Tibial artery (tissue), 4 donors: ENCODE data around the gene PTGDR2.

ENCODE experiments used
- DNase-seq, 2 donors: peaks; one replicate each; pipeline ENCODE4 v3.0.0-alpha.2; 2019
- H3K27ac ChIP-seq, 2 donors: fragments of 200-600 bp; sonication (generic) in 1 of 2; 1 replicate in 1 of 2; 2 replicates in 1 of 2; pipeline ENCODE4 v1.5.1; 2018 to 2019; ENCODE audit warnings: mild to moderate bottlenecking in 1 of 2
- H3K27me3 ChIP-seq, 2 donors: fragments of 200-600 bp; sonication (generic) in 1 of 2; one replicate each; pipeline versions ENCODE4 v1.5.1 to v1.6.0; 2016 to 2019
- H3K36me3 ChIP-seq, 3 donors: fragments of 200-600 bp; sonication (generic) in 2 of 3; one replicate each; pipeline ENCODE4 v1.5.1; 2016 to 2019; ENCODE audit warnings: mild to moderate bottlenecking in 2 of 3
- H3K4me1 ChIP-seq, 4 donors: fragments of 200-600 bp; sonication (generic) in 2 of 4; 1 replicate in 3 of 4; 2 replicates in 1 of 4; pipeline ENCODE4 v1.5.1; 2016 to 2019
- H3K4me3 ChIP-seq, 2 donors: fragments of 200-600 bp; sonication (generic) in 1 of 2; 1 replicate in 1 of 2; 2 replicates in 1 of 2; pipeline ENCODE4 v1.5.1; 2018 to 2019; ENCODE audit warnings: mild to moderate bottlenecking in 2 of 2
- H3K9me3 ChIP-seq, 3 donors: fragments of 200-600 bp; sonication (generic) in 1 of 3; one replicate each; pipeline ENCODE4 v1.5.1; 2016 to 2019
- intact Hi-C: fragments of 100-400 bp; cut with DNase I; formaldehyde crosslinking; loops from one replicate; pipeline ENCODE4 v1.15.0; 2023; ENCODE audit warnings: low total_unique reads
- TF ChIP-seq, protein P1 (sequence below), 2 experiments: fragments of 200-600 bp in 1 of 2; fragments of 450-650 bp in 1 of 2; IDR thresholded peaks; one replicate each; pipeline ENCODE4 v1.5.1; 2017 to 2019; ENCODE audit warnings: antibody characterized with exemption in 2 of 2, mild to moderate bottlenecking in 1 of 2, moderate library complexity in 1 of 2

PTGDR2 gene

DNA sequence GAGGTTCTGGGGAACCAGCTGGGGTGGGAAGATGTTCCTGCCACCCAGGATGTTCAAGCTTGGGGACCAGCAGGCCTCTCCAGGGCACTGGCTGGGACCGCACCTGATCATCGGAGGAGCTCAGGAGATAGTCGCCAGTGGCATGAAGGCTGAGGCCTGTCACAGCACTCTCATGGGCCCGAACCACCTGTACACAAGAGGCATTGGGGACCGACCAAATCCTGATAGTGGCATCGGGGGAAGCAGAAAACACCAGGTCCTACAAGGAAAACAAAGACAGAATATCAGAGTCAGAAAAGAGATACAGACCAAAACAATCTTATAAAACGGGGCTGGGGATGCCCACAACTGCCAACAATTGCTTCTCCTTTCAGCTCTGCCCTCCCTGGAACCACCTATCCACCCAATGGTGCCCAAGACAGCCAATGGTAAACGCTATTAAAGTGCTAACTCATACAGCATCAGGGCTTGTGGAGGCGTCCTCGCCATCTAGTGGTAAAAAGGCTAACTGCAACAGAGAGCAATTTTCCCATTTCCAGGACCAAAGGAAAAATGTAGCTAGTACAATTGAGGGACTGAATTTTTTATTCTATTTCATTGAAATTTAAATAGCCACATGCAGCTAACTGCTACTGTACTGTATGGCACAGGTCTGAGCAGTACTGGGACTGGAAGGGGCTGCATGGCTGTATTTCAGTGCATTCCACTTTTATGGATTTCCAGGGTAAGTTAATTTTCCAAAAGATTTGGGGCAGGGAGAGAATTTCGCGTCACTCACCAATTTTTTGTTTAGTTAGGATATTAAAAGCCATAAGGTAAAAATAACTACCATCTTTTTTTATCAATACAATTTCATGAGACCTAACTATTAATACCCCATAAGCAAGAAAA is 43.5 kb upstream of the PTGDR2 start:
- H3K36me3 ChIP-seq = peaks cover 67 to 94% (median 89%) of the 10 kb centered on the region in 3 donors
- H3K27me3 ChIP-seq = no peaks in the 10 kb centered on the region
- TF ChIP-seq, protein P1, sequence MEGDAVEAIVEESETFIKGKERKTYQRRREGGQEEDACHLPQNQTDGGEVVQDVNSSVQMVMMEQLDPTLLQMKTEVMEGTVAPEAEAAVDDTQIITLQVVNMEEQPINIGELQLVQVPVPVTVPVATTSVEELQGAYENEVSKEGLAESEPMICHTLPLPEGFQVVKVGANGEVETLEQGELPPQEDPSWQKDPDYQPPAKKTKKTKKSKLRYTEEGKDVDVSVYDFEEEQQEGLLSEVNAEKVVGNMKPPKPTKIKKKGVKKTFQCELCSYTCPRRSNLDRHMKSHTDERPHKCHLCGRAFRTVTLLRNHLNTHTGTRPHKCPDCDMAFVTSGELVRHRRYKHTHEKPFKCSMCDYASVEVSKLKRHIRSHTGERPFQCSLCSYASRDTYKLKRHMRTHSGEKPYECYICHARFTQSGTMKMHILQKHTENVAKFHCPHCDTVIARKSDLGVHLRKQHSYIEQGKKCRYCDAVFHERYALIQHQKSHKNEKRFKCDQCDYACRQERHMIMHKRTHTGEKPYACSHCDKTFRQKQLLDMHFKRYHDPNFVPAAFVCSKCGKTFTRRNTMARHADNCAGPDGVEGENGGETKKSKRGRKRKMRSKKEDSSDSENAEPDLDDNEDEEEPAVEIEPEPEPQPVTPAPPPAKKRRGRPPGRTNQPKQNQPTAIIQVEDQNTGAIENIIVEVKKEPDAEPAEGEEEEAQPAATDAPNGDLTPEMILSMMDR (IDR thresholded peaks at IDR 0.05) = peak; percentile 74 to 93
- H3K27ac ChIP-seq = no peak overlapping the region
- no peak for DNase-seq
- no peaks in the 10 kb centered on the region for H3K9me3 ChIP-seq
- H3K4me3 ChIP-seq = no peak overlapping the region
- intact Hi-C loops = no loop called here
- peaks cover 0 to 7% (median 3%) of the 10 kb centered on the region in 4 donors for H3K4me1 ChIP-seq

DNA sequence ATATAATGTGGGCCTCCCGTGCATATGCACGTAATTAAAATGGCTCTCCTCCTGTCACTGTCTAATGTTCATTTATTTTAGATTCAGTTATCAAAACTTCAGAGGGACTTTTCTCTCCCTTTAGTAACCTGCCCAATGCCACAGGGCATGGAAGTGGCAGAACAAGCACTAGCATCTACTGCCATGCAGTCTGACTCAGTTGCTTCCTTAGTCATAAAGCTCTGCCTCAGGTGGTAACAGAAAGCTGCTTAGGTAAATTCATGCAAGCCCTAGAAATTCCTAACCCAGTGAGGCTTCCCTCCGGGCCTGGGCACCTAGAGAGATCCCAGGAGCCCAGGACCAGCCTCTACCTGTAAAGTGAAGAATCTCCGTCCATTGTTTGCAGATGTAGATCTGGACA is 41.7 kb upstream of the PTGDR2 start:
- intact Hi-C loops = no loop called here
- H3K36me3 ChIP-seq = peaks cover 78 to 98% (median 94%) of the 10 kb centered on the region in 3 donors

DNA sequence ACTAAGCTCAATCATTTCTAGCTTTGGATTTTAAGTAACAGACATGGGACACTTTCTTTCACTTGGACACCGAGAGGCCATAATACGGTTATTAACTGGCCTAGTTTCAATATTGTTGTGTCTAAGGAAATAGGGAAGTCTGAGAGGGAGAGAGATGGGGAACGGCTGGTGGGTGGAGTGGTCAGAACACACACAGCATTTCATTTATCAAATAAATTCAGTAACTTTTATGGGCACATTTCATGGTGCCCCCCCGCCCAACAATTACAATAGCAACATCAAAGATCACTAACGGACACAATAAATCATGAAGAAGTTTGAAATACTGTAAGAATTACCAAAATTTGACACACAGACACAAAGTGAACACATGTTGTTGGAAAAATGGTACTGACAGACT is 39.9 kb upstream of the PTGDR2 start:
- intact Hi-C loops = no loop called here
- Histone ChIP-seq H3K9me3 (no peaks in the 10 kb centered on the region), H3K27ac (no peak overlapping the region), H3K27me3 (no peaks in the 10 kb centered on the region), H3K4me1 (no peaks in the 10 kb centered on the region), H3K4me3 (no peak overlapping the region), H3K36me3 (peaks cover 62 to 97% (median 83%) of the 10 kb centered on the region in 3 donors)
- no peak for DNase-seq
- TF ChIP-seq, protein P1 (IDR thresholded peaks at IDR 0.05) = no peak

More for the DNA sequence above, 41.7 kb upstream of the PTGDR2 start:
- Histone ChIP-seq H3K4me1 (peaks cover 0 to 2% (median 0%) of the 10 kb centered on the region in 4 donors), H3K9me3 (no peaks in the 10 kb centered on the region), H3K4me3 (no peak overlapping the region), H3K27me3 (no peaks in the 10 kb centered on the region), H3K27ac (no peak overlapping the region)
- DNase-seq = no peak
- TF ChIP-seq, protein P1 (IDR thresholded peaks at IDR 0.05) = no peak

DNA sequence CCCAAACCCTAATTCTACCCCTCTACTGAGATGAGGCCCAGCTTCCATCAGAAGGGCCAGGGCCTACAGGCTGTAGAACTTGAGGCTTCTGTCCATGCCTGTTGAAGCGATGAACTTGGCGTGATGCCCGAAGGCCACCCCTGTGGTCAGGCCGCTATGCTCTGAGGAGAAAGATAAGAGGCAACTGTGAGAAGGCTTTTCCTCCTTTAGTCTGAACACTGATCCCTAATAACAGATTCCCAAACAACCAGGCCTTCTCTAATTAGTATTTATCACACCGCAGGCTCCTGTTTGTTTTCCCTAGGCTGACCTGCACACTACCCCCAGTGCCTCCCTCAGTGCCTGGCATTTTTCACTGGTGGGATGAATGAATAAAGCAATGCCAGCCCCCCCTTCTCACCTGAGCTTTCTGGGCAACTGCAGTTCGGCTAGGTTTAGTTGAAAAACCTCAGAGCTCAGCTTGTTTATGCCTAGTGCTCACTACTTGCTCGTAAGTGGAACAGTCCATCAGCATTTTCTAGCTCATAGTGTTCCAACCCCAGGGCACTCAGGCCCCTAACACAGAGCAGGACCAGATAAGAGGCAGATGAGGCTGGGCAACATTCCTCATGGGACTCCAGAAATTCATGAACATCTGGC is 35.5 kb upstream of the PTGDR2 start:
- peaks cover 45 to 77% (median 53%) of the 10 kb centered on the region in 3 donors for H3K36me3 ChIP-seq
- H3K4me1 ChIP-seq = no peaks in the 10 kb centered on the region
- no peaks in the 10 kb centered on the region for H3K9me3 ChIP-seq
- TF ChIP-seq, protein P1 (IDR thresholded peaks at IDR 0.05) = no peak
- H3K27ac ChIP-seq = no peak overlapping the region
- intact Hi-C loops = no loop called here
- DNase-seq = no peak
- no peak overlapping the region for H3K4me3 ChIP-seq
- H3K27me3 ChIP-seq = no peaks in the 10 kb centered on the region

DNA sequence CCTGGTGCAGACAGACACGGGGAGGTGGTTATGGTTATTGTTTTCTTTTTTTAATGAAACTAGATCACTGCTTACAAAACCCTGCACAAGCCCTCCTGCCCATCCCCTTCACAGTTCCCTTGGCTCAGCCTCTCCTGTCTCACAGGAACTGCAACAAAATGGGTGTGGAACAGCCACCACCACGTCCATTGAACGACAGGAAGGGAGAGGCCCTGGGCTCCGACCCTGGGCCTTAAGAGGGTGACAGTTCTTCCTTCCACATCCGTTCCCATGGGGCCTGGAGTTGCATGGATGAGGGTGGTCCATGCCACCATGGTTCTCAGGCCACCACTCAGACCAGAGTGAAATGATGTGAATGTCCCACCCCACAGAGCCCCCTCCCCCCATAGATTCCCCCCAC is 34.9 kb upstream of the PTGDR2 start:
- TF ChIP-seq, protein P1 (IDR thresholded peaks at IDR 0.05) = no peak
- Histone ChIP-seq H3K4me3 (no peak overlapping the region), H3K9me3 (no peaks in the 10 kb centered on the region), H3K27ac (no peak overlapping the region), H3K36me3 (peaks cover 40 to 72% (median 48%) of the 10 kb centered on the region in 3 donors), H3K27me3 (no peaks in the 10 kb centered on the region), H3K4me1 (no peaks in the 10 kb centered on the region)
- intact Hi-C loops = no loop called here
- DNase-seq = no peak
